GM19099 (cell line): ENCODE data around the gene RALGPS1.

ENCODE experiments used
- POLR2A ChIP-seq: IDR thresholded peaks from 3 replicates; pipeline ENCODE4 v1.6.1; 2011; ENCODE audit warnings: low read depth; ENCODE audit not compliant: insufficient read length; ENCODE audit errors: extremely low read depth

The RALGPS1 gene

GRCh38 chr9:127034691-127035090, 120.1 kb downstream of the RALGPS1 start:
- TF ChIP-seq POLR2A, result no peak

- no peak for TF ChIP-seq POLR2A
These were observed 120.8 kb downstream of the RALGPS1 start for GRCh38 chr9:127035423-127035822.

GRCh38 chr9:127035948-127036347, 121.4 kb downstream of the RALGPS1 start:
- no peak for TF ChIP-seq POLR2A

GRCh38 chr9:127036437-127036836, 121.9 kb downstream of the RALGPS1 start:
- no peak for TF ChIP-seq POLR2A

- no peak for TF ChIP-seq POLR2A
These were observed 123.9 kb downstream of the RALGPS1 start for GRCh38 chr9:127038531-127038930.

GRCh38 chr9:127039492-127039891, 124.9 kb downstream of the RALGPS1 start:
- no peak for TF ChIP-seq POLR2A

- TF ChIP-seq POLR2A, result no peak
These were observed 130.6 kb downstream of the RALGPS1 start for GRCh38 chr9:127045148-127045547.

GRCh38 chr9:127047971-127048370, 133.4 kb downstream of the RALGPS1 start:
- TF ChIP-seq POLR2A, result no peak

- TF ChIP-seq POLR2A, result no peak
These were observed 134.5 kb downstream of the RALGPS1 start for GRCh38 chr9:127049044-127049443.

GRCh38 chr9:127049581-127049980, 135.0 kb downstream of the RALGPS1 start:
- no peak for TF ChIP-seq POLR2A

- no peak for TF ChIP-seq POLR2A
These were observed 135.6 kb downstream of the RALGPS1 start for GRCh38 chr9:127050152-127050551.

GRCh38 chr9:127050591-127051001, 136.0 kb downstream of the RALGPS1 start:
- no peak for TF ChIP-seq POLR2A

- no peak for TF ChIP-seq POLR2A
These were observed 137.5 kb downstream of the RALGPS1 start for GRCh38 chr9:127051881-127052595.

GRCh38 chr9:127053057-127053821, 138.7 kb downstream of the RALGPS1 start:
- TF ChIP-seq POLR2A, result no peak

GRCh38 chr9:127053960-127054359, 139.4 kb downstream of the RALGPS1 start:
- TF ChIP-seq POLR2A, result no peak

GRCh38 chr9:127055745-127056402, 141.3 kb downstream of the RALGPS1 start:
- TF ChIP-seq POLR2A, result no peak
